CD14-positive monocyte (primary cell): Measurements from ENCODE around the gene MNDA. TPM values are rescaled to one million over a fixed set of nuclear protein-coding genes. Genes with fewer than 3 reads are reported as not detected.

Source experiments
- DNase-seq, 3 donors: peaks; one replicate each; pipeline ENCODE4 v3.0.0-alpha.2; 2011 to 2022
- H2AFZ ChIP-seq: 2 replicates; pipeline ENCODE4 v1.6.0; 2012; ENCODE audit warnings: mild to moderate bottlenecking, low read depth, low read length, inconsistent platforms; ENCODE audit not compliant: insufficient read depth, poor library complexity, severe bottlenecking
- H3K27ac ChIP-seq, 2 donors: 1 replicate in 1 of 2; 2 replicates in 1 of 2; pipeline ENCODE4 v1.5.1; 2012 to 2013; ENCODE audit warnings: low read length in 2 of 2, control low read depth in 1 of 2, inconsistent platforms in 1 of 2, low read depth in 1 of 2, mild to moderate bottlenecking in 1 of 2
- H3K27me3 ChIP-seq, 2 donors: one replicate each; pipeline versions ENCODE4 v1.6.0 to v1.6.1; 2011 to 2013; ENCODE audit warnings: low read length in 2 of 2; ENCODE audit not compliant: control insufficient read depth in 2 of 2, insufficient read depth in 2 of 2
- H3K36me3 ChIP-seq, 2 donors: replicated peaks in 1 of 2; 1 replicate in 1 of 2; 2 replicates in 1 of 2; pipeline versions ENCODE4 v1.5.1 to v1.6.1; 2012 to 2013; ENCODE audit warnings: low read length in 2 of 2, control low read depth in 1 of 2, inconsistent platforms in 1 of 2, mild to moderate bottlenecking in 1 of 2; ENCODE audit not compliant: insufficient read depth in 2 of 2, control insufficient read depth in 1 of 2
- H3K4me1 ChIP-seq, 2 donors: 1 replicate in 1 of 2; 2 replicates in 1 of 2; pipeline versions ENCODE4 v1.5.1 to v1.6.1; 2012 to 2013; ENCODE audit warnings: low read length in 2 of 2, control low read depth in 1 of 2, inconsistent platforms in 1 of 2, mild to moderate bottlenecking in 1 of 2, moderate library complexity in 1 of 2; ENCODE audit not compliant: insufficient read depth in 2 of 2, control insufficient read depth in 1 of 2
- H3K4me2 ChIP-seq: replicated peaks from 2 replicates; pipeline ENCODE3; 2012; ENCODE audit warnings: low read length, moderate library complexity, mild to moderate bottlenecking; ENCODE audit not compliant: poor library complexity, severe bottlenecking; ENCODE audit errors: extremely low read depth
- H3K4me3 ChIP-seq, 3 experiments: fragments of 200-600 bp in 1 of 3; sonication (generic) in 1 of 3; replicated peaks in 1 of 3; 1 replicate in 2 of 3; 2 replicates in 1 of 3; pipeline ENCODE4 v1.5.1; 2011 to 2013; ENCODE audit warnings: low read length in 3 of 3, mild to moderate bottlenecking in 3 of 3, control low read depth in 2 of 3, low read depth in 2 of 3, inconsistent platforms in 1 of 3, moderate library complexity in 1 of 3
- H3K79me2 ChIP-seq: 2 replicates; pipeline ENCODE4 v1.6.0; 2012; ENCODE audit warnings: mild to moderate bottlenecking, control low read depth, inconsistent platforms, low read length, moderate library complexity; ENCODE audit not compliant: insufficient read depth
- H3K9ac ChIP-seq: 2 replicates; pipeline ENCODE4 v1.6.0; 2017; ENCODE audit warnings: low read length, mild to moderate bottlenecking; ENCODE audit not compliant: insufficient read depth, poor library complexity, severe bottlenecking
- H3K9me3 ChIP-seq, 2 donors: replicated peaks in 1 of 2; 1 replicate in 1 of 2; 2 replicates in 1 of 2; pipeline versions ENCODE4 v1.5.1 to v1.6.1; 2012 to 2013; ENCODE audit warnings: low read length in 2 of 2, control low read depth in 1 of 2; ENCODE audit not compliant: control insufficient read depth in 1 of 2, insufficient read depth in 1 of 2
- H4K20me1 ChIP-seq: 2 replicates; pipeline ENCODE4 v1.6.0; 2012; ENCODE audit warnings: mild to moderate bottlenecking, low read length, control low read depth, moderate library complexity; ENCODE audit not compliant: insufficient read depth
- H3K27ac Mint-ChIP-seq, 7 donors: one replicate each; pipeline ENCODE4 v1.8.0; 2020; ENCODE audit warnings: mild to moderate bottlenecking in 7 of 7, mixed read lengths in 7 of 7, moderate library complexity in 6 of 7, inconsistent platforms in 2 of 7
- H3K27me3 Mint-ChIP-seq, 3 donors: one replicate each; pipeline ENCODE4 v1.8.0; 2021 to 2022; ENCODE audit warnings: low read depth in 3 of 3, mild to moderate bottlenecking in 3 of 3, mixed read lengths in 3 of 3, moderate library complexity in 3 of 3, inconsistent platforms in 1 of 3
- H3K36me3 Mint-ChIP-seq, 2 donors: one replicate each; pipeline ENCODE4 v1.8.0; 2020; ENCODE audit warnings: mixed read lengths in 2 of 2, inconsistent platforms in 1 of 2, mild to moderate bottlenecking in 1 of 2
- H3K4me1 Mint-ChIP-seq: one replicate; pipeline ENCODE4 v1.8.0; 2020; ENCODE audit warnings: mild to moderate bottlenecking, mixed read lengths
- H3K4me3 Mint-ChIP-seq, 2 donors: one replicate each; pipeline ENCODE4 v1.8.0; 2020; ENCODE audit warnings: mild to moderate bottlenecking in 2 of 2, mixed read lengths in 2 of 2, moderate library complexity in 1 of 2
- H3K9me3 Mint-ChIP-seq, 7 donors: one replicate each; pipeline ENCODE4 v1.8.0; 2020 to 2022; ENCODE audit warnings: mixed read lengths in 7 of 7, mild to moderate bottlenecking in 6 of 7, moderate library complexity in 6 of 7, inconsistent platforms in 2 of 7
- CTCF ChIP-seq: fragments of 200-600 bp; IDR thresholded peaks from one replicate; pipeline ENCODE4 v1.8.0; 2022; ENCODE audit warnings: antibody characterized with exemption, mild to moderate bottlenecking
- WGBS: methylation state at CpG from one replicate; pipeline ENCODE4 v1.1.5; 2013; ENCODE audit warnings: missing lambda C conversion rate; ENCODE audit not compliant: insufficient coverage; 5-methylcytosine and 5-hydroxymethylcytosine counted together
- intact Hi-C, 2 donors: fragments of 100-400 bp; cut with micrococcal nuclease; formaldehyde crosslinking; loops; one replicate each; pipeline versions ENCODE4 v1.15.0 to v1.15.1; 2023
- polyA plus RNA-seq, 3 donors: library from polyadenylated mRNA; depleted of rRNA in 1 of 3; unstranded in 2 of 3; stranded (reverse) in 1 of 3; fragments of 300-500 nt in 2 of 3; fragments of >200 nt in 1 of 3; fragmentation: Illumina TruSeq in 2 of 3; gene quantifications; 1 replicate in 2 of 3; 2 replicates in 1 of 3; pipeline ENCODE4 v1.2.3, GENCODE V29; 2012 to 2021

The MNDA gene
- polyA plus RNA-seq, 3 donors: 365 to 1,917 (median 1,418) TPM

DNA sequence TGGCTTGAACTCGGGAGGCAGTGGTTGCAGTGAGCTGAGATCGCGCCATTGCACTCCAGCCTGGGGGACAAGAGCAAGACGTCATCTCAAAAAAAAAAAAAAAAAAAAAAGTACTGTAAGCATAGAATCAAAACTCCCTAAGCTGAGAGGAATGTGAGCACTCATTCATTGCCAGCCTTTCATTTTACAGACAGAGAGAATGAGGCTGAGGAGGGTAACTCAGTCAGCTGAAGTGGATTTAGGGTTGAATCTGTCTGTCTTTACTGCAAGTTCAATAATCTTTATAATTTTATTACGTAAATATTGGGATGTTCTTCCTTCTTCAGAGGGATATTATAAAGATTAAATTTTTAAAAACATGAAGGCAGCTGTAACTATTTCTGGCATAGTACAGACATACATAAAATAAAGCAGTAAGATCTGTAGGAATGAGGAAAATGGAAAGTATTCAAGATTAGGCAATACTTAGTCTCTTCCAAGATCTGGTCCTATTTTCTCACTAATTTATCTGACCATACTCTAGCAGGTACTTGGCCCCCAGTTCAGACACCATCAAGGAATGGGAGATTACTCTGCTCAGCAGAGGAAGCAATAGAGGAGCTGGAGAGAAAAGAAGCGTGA, 24.1 kb upstream of the MNDA start:
- no peaks in the 10 kb centered on the region for H3K27me3 ChIP-seq
- Mint-ChIP-seq H3K27ac (peak overlapping the region in 1 of 7 donors; percentile 8), H3K9me3 (no peaks in the 10 kb centered on the region), H3K36me3 (peaks cover 5 to 13% of the 10 kb centered on the region in 2 donors), H3K4me1 (peaks cover 82% of the 10 kb centered on the region), H3K4me3 (no peak overlapping the region), H3K27me3 (no peaks in the 10 kb centered on the region)
- H3K4me2 ChIP-seq: no peak overlapping the region
- no peak overlapping the region for H3K9ac ChIP-seq
- peak overlapping the region in 1 of 2 donors; percentile 28 for H3K27ac ChIP-seq
- H3K79me2 ChIP-seq: peaks cover 60% of the 10 kb centered on the region
- no peaks in the 10 kb centered on the region for H3K9me3 ChIP-seq
- no CpG with 5 or more reads among the region's 6 CpGs for WGBS
- peaks cover 93 to 94% of the 10 kb centered on the region in 2 donors for H3K4me1 ChIP-seq
- H2AFZ ChIP-seq: no peak overlapping the region
- no peaks in the 10 kb centered on the region for H4K20me1 ChIP-seq
- H3K4me3 ChIP-seq: no peak overlapping the region
- H3K36me3 ChIP-seq: no peaks in the 10 kb centered on the region
- TF ChIP-seq CTCF: no peak
- DNase-seq: no peak
- intact Hi-C loops: loop anchor here in 1 of 2 donors (10.0 kb wide), 1 partner anchor 268 kb away; the partner anchor contains the start of gene AIM2

DNA sequence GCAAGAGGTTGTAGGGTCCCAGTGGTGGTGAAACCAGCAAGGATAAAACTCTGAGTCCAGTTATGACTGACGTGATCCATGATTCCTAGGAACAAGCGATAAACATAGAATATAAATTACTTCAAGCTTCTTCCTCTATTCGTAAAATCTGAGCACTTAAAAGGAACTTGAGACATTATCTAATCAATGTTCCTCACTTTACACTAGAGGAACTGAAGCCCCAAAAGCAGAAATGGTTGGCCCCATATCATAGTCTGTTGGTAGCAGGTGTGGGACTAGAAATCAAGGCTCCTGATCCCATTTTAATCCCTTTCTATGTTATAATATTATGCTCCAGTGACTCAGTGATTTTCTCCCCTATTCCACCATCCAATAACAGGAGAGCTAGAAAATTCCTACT, 21.9 kb upstream of the MNDA start:
- Histone ChIP-seq H3K4me1 (peaks cover 91 to 94% of the 10 kb centered on the region in 2 donors), H2AFZ (no peak overlapping the region), H3K4me3 (peak overlapping the region; percentile 26 to 72 (median 41)), H3K9ac (no peak overlapping the region), H4K20me1 (no peaks in the 10 kb centered on the region), H3K4me2 (peak overlapping the region; percentile 85), H3K27ac (peak overlapping the region; percentile 76 to 85), H3K36me3 (no peaks in the 10 kb centered on the region), H3K9me3 (no peaks in the 10 kb centered on the region), H3K27me3 (no peaks in the 10 kb centered on the region), H3K79me2 (peaks cover 57% of the 10 kb centered on the region)
- WGBS: no CpG with 5 or more reads among the region's 3 CpGs
- Mint-ChIP-seq H3K4me3 (peak overlapping the region in 1 of 2 donors; percentile 86), H3K4me1 (peaks cover 76% of the 10 kb centered on the region), H3K27me3 (no peaks in the 10 kb centered on the region), H3K27ac (peak overlapping the region; percentile 92 to 99 (median 97)), H3K36me3 (peaks cover 5 to 14% of the 10 kb centered on the region in 2 donors), H3K9me3 (no peaks in the 10 kb centered on the region)
- no peak for TF ChIP-seq CTCF
- intact Hi-C loops: loop anchor here in 1 of 2 donors (10.0 kb wide), 1 partner anchor 266 kb away; the partner anchor contains the start of gene AIM2
- peak; percentile 36 to 83 (median 66) for DNase-seq
